Stimulated activated CD8-positive, alpha-beta memory T cell treated with anti-CD3 and anti-CD28 coated beads, Interleukin-15, amount 100 ng/mL, for 48 hours (primary cell): ENCODE results near the gene TPT1.
"Not testable (repeated sequence)": the region's sequence is repeated elsewhere in the genome, so short reads cannot be mapped to it uniquely, and the experiment has no call there.

ENCODE experiments used
- DNase-seq, 2 donors: peaks; one replicate each; pipeline ENCODE4 v3.0.0-alpha.2; 2020; ENCODE audit warnings: low read depth in 2 of 2

The TPT1 gene

DNA sequence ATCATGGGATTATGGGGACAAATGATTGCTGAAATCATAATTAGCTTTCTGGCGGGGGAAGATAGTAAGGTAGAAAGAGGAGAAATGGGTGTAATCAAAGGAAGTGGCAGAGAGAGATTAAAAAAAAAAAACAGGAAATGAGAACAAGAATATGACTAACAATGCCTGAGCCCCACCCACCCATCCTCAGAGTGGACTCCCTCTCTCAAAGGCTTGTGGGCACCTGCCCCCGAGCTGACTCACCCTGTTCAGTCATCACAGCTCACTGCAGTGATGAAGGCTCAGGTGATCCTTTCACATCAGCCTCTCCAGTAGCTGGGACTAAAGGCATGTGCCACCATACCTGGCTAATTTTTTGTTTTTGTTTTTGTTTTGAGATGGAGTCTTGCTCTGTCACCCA lies 26.4 kb upstream of the TPT1 start:
- peak; percentile 87 to 89 for DNase-seq

DNA sequence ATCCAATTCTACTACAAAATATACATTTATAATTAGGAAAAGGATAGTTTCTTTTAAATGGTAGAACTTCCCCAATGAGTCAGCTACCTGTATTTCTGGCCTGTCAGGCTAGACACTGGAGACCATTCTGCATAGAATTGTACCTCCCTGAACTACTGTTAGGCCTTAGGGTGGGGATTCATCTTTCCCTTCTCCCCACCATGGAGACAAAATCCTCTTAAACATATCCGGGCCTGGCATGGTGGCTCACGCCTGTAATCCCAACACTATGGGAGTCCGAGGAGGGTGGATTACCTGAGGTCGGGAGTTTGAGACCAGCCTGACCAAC lies 24.5 kb upstream of the TPT1 start:
- no peak for DNase-seq

DNA sequence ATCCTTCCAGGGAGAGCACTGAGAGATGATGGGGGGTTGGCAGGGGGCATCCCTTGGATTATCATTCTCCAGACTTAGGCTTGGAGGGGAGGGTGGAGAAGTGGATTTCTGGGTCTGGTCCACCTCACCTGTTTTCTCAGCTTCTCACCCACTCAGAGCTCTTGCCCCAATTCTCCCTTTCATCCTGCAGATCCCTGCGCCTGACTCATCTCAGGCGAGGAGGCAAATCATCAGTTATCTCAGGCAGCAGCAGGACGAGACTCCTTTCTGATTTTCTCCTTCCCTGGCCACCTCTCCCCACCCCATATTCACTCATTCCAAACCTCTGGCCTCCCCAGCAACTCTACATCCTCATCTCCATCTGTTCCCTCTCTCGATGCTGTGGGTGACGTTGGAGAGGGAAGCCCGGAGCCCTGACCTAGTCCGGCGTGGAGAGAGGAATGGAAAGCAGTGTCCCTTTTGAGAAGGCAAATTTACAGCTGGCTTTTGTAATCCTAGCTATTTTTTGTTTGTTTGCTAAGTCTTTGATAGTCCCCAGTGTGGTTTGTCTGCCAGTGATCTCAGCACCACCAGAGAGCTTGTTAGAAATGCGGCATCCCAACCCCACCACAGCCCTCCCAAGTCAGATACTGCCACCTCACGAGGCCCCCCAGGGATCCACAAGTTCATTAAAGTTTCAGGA lies 24.0 kb upstream of the TPT1 start:
- no peak for DNase-seq

DNA sequence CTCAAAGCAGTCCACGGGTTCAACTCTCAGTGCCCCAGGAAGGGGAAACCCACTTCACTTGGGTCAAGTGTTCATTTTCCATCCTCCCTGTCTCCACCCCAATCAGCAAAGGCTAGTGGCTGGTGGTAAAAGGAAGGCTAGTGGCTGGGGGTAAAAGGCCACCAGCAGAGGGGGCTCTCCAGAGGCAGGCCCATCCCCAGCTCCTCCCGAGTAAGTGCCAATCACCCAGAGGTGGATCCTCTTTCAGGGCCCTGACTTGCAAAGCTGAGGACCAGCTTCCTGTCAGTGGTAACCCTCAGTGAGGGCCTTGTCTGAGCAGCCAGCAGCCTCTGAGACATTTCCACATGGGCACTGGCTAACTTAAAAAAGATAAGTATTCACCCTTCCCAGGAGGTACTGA lies 22.0 kb upstream of the TPT1 start:
- no peak for DNase-seq

DNA sequence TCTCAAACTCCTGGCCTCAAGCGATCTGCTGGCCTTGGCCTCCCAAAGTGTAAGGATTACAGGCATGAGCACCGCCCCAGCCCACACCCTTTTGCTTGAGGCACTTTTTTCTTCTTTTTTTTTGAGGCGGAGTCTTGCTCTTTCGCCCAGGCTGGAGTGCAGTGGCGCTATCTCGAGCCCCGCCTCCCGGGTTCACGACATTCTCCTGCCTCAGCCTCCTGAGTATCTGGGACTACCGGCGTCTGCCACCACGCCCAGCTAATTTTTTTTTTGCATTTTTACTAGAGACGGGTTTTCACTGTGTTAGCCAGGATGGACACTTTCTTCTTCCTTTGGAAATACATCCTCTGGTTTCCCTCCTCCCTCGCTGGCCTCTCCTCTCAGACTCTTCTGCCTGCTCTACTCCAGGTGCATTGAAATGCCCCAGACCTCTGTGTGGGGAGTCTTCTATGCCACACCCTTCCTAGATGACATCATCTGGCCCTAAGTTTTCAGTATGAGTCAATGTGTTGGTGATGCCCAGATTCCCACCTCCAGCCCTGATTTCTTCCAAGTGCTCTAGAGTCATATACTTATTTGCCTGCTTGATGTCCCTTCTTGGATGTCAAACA lies 20.7 kb upstream of the TPT1 start:
- DNase-seq = no peak

DNA sequence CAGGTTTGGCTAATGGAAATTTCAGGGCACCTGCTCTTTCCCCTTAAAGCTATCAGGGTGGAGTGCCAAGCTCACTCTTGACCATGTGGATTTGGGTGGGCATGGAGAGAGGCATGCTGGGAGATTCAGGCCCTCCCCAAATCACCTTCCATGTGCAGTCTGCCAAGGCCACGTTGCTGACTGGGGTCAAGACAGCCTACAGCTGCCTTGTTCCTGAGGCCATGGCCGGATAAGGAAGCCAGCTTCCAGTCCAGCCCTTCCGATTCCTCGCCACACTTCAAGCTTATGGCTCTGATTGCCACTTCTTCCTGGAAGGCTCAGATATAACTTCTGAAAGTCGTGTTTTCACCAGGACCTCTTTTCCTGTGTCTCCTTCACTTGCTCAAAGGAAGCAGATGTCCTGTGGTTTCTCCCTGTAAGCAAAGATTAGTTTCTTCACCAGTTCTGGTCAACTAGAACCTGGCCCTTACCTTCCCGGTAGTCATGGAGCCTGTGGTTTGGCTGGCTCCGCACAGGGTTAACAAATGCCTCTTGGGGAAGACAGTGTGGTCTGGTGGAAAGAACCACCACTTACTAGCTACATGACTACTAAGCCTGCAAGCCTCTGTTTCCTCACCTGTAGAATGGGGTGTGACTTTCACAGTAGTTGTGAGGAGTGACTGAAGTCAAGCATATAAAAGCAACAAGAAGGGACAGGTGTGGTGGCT lies 16.1 kb upstream of the TPT1 start:
- DNase-seq = no peak

DNA sequence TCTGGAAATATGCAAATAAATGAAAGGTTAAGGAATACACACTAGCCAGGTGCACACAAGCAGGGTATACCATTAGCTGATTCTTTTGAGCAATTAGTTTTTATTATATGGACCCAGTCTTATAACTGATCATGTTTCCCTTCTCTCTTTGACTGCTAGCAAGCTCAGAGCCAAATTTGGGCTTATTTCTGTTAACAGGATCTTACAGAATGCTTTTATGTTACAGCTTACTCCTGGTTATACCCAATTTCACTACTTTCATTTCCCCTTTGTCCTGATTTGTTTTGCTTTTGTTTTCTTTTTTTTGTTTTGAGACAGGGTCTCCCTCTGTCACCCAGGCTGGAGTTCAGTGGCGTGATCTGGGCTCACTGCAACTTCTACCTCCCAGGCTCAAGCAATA lies 12.9 kb upstream of the TPT1 start:
- DNase-seq = no peak

DNA sequence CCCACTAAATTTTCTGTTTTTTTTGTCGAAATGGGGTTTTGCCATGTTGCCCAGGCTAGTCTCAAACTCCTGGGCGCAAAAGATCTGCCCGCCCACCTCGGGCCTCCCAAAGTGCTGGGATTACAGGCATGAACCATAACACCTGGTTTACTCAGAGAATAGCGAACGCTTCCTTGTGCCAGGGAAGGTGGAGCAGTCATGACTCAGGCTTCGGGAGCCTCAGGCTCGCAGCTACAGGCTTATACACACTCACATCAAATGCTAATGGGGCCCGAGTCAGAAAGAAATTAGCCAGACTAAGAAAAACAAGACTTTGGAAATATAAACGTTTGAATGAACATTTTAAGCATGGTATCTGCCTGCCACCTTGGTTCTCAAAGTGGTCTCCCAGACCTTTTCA lies 11.0 kb upstream of the TPT1 start:
- DNase-seq = no peak

DNA sequence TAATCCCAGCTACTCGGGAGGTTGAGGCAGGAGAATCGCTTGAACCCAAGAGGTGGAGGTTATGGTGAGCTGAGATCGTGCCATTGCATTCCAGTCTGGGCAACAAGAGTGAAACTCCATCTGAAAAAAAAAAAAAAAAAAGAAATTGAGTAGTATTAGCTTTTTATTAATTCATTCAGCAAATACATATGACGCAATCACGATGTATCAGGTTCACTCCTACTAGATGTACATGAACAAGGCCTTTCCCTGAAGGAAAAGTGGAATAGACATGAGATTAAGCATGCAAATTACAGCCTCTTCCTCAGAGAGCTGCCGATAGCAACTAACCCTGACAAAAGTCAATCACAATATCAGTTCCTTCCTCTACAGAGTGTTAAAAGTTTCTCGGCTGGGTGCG lies 9.2 kb upstream of the TPT1 start:
- DNase-seq = no peak

DNA sequence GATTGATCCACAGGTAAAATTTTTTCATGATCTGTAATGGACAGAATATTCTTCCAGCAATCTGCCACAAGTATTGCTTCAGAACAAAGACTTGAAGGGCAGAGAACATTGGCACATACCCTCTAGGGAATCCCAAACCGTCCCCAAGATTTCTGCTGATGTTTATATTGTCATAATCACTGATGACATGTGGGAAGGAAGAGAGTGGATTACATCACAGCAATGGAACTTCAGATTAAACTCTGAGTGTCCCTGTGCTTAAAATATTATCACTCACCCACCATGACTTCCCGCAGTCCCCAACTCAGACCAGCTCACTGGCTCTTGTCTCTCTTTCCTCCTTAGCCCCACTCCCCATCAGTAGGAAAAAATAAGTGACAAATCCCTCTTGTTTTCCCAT lies 8.5 kb upstream of the TPT1 start:
- DNase-seq = no peak

DNA sequence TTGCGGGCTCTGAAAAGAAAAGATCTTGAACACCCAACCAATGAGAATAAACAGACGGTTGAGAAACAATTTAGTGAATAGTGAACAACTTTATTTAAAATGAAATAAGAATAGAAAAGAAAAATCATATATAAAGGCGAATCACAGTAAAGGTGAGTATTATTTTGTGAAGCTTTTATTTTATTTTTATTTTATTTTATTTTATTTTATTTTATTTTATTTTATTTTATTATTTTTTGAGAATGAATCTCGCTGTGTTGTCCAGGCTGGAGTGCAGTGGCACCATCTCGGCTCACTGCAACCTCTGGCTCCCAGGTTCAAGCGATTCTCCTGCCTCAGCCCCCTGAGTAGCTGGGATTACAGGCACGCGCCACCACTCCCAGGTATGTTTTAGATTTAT lies 3.1 kb upstream of the TPT1 start:
- not testable (repeated sequence) for DNase-seq

DNA sequence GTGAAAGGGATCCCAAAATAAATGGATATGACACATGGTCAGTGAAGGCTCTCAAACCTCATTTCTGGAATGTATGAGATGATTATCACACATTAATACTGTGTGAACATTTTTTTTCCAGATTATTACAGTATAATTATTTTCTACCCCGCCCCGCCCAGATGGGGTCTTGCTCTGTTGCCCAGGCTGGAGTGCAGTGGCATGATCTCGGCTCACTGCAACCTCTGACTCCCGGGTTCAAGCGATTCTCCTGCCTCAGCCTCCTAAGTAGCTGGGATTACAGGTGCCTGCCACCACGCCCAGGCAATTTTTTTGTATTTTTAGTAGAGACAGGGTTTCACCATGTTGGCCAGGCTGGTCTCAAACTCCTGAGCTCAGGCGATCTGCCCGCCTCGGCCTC lies 2.1 kb upstream of the TPT1 start:
- DNase-seq = not testable (repeated sequence)

DNA sequence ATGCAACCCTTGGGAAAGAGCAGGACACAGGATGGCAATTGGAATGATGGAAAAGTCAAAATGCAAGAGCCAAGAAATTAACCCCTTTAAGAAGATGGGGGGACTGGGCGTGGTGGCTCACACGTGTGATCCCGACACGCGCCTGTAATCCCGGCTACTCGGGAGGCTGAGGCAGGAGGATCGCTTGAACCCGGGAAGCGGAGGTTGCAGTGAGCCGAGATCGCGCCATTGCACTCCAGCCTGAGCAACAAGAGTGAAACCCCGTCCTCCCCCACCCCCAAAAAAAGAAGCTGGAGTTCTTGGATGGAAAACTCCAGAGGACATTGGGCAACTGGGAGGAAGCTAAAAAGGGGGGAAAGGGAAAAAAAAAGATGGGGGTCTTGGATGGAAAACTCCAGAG lies 1.7 kb upstream of the TPT1 start:
- not testable (repeated sequence) for DNase-seq

DNA sequence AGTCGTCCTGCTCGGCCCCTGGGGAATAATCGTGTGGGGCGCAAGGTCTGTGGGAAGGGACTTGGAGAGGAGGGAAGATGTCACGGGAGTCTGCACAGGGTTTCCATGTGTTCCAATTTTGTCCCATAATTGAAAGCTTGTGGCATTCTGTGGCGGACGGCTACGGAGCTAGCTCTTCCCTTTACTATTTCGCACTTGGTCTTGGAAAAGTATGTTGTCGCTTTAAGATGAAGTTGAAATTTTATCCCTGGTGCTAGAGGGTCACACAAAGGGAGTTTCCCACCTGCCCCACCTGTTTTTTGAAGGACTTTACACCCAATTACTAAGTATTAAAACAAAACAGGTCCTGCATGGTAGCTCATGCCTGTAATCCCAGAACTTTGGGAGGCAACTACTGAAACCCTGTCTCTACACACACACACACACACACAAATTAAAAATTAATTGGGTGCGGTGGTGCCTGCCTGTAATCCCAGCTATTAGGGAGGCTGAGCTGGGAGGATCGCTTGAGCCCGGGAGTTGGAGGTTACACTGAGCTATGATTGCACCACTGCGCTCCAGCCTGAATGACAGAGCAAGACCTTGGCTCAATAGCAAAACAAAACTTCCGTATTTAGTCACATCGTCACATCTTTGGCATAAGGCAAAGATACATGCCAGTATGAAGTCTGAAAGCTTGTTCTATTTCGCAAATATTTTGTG lies 967 bp upstream of the TPT1 start:
- DNase-seq = no peak

DNA sequence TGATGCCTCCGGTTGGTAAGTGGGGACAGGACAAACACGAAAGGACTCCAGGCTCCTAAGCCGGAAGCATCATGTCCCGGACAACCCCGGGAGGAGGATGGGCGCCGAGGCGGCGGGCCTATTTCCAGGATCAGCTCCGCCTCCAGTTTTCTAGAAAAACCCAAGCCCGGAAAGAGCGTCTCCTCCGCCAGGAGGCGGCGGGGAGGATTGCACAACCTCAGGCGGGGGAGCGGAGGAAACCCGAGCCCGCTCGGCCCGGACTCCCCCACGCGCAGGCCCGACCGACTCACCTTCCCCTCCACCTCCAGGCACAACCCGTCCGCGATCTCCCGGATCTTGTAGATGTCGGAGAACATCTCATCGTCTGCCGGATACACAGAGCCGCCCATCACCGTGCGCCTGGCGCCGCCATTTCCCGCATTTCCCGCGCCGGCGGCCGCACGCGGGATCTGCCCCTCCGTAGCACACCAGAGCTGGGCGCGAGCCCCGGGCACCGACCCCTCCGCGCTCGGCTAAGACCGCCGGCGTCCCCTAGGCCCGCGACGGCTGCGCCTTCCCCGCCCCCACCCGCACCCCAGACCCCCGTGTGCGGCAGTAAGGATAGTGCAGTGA lies 455 bp downstream of the TPT1 start:
- DNase-seq = peak; percentile 77 to 79

DNA sequence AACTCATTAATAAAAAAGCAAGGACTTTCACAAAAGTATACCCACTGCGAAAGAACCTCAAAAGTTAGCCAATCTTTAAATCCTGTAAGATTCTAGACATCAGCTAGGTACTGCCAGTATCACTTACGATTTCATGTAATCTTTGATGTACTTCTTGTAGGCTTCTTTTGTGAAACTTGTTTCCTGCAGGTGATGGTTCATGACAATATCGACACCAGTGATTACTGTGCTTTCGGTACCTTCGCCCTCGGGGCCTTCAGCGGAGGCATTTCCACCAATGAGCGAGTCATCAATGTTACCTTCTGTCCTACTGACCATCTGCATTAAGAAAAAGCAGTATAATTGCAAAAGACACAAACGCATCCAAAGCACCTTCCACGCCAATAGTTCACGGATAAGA lies 1.1 kb downstream of the TPT1 start:
- DNase-seq = peak in 1 of 2 donors; percentile 26

DNA sequence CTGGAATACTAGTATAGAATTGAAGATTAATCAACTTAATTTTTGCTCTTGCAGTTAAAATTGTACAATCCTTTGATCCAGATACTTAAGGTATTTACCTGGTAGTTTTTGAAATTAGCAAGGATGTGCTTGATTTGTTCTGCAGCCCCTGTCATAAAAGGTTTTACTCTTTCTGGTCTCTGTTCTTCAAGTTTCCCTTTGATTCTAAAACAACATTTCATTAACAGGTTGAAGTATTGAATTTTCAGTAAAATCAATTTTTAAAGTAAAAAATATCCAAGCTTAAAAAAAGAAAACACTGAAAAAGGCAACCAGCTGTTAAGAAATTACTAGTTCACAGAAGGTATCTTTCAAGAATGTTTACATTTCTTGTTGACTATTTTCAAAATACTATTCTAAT lies 1.6 kb downstream of the TPT1 start:
- DNase-seq = no peak

DNA sequence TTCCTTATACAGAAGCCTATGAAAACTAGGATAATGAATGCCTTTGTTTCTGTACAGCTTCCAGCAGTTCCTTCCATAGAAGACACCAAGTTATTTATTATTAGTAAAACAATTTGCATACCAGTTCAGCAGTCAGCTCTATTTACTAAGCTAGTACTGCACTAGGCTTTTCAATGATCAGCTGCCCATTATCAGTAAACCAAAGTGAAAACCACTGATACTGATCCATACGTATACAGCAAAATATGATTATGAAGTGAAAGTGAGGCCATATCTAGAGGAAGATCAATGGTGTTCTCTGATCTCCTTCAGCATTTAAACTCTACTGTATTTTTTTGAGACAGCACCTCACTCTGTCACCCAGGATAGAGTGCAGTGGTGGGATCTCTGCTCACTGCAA lies 3.2 kb downstream of the TPT1 start:
- no peak for DNase-seq

DNA sequence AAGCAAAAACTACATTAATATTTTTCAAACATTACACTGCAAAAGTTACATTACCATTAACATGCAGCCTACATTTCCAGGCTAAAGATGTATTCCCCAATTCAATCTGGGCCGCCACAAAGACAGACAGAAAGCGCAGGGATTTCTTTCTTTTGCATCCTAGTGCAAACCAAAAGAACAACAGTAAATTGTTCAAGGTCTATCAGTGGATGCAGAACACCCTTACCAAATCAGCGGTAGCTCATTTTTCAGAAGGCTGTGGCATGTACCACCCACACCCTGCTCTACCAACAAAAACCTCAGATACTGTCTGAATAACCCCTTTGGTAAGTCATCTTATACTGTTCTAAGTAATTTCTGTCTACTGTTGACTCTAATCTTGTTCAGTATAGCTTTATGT lies 3.6 kb downstream of the TPT1 start:
- DNase-seq = no peak

DNA sequence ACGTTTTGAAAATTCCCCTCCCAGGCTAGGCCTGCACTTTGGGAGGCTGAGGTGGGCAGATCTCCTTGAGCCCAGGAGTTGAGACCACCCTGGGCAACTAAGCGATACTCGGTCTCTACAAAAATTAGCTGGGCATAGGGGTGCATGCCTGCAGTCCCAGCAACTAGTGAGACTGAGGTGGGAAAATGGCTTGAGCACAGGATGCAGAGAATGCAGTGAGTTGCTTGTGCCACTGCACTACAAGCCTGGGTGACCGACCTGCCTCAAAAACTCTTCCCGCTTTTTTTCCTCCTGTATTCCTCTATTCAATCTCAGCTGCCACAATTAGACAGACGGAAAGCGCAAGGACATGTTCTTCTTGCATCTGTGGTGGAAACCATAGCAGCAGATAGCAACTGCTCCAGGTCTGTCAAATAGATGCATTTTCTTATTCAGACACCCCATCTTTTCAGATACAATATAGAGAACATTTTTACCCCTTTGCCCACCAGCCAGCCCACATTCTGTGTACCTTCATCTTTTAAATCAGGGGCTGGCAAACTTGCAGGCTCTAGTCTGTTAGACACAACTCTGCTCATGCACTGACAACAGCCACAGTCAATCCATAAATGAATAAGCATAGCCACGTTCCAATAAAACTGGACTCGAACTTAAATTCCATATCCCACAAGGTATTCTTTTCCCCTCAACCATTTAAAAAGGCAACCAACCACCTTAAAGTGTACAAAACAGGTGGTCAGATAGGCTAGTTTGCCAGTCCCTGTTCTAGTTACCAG lies 4.8 kb downstream of the TPT1 start:
- DNase-seq = no peak

DNA sequence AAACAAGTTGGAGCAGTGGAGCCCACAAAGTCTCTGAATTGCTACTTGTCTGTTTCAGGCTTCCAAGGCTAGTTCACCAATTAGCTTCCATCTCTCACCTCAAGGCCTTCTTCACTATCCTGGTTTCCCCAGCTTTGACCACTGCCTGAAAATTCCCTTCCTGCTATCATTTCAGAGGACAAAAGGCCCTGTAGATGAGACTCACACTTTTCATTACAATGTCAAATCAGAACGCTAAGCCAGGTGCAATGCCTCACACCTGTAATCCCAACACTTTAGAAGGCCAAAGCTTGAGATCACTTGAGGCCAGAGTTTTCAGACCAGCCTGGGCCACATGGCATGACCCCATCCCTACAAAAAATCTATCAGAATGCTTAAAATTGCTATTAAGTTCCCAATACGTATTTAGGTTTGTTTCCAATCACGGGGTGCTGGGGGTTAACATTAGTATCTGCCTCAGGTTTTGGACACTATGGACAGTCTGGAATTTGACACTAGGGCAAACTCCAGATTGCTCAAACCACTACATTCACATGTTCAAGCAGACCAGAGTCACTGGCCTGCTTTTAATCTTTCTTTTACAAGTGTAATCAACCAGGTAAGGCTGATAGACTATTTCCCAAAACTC lies 5.5 kb downstream of the TPT1 start:
- DNase-seq = no peak
